ENCODE results near the gene MRPL27.

Gene MRPL27

GRCh38 chr17:50386510-50386909 is 13.5 kb upstream of the MRPL27 start:
- DNase-seq (ENCODE audit: low read depth) = no peak

- no peak for DNase-seq (ENCODE audit: low read depth)
Observed at GRCh38 chr17:50382931-50383330, 9.9 kb upstream of the MRPL27 start.

- DNase-seq (ENCODE audit: low read depth) = no peak
Observed at GRCh38 chr17:50381920-50382319, 8.9 kb upstream of the MRPL27 start.

- DNase-seq (ENCODE audit: low read depth) = no peak
Observed at GRCh38 chr17:50381260-50381815, 8.4 kb upstream of the MRPL27 start.

GRCh38 chr17:50380369-50381259 is 7.6 kb upstream of the MRPL27 start:
- no peak for DNase-seq (ENCODE audit: low read depth)

- no peak for DNase-seq (ENCODE audit: low read depth)
Observed at GRCh38 chr17:50379351-50380132, 6.6 kb upstream of the MRPL27 start.

GRCh38 chr17:50375858-50376538 is 3.0 kb upstream of the MRPL27 start:
- DNase-seq (ENCODE audit: low read depth) = no peak

GRCh38 chr17:50373705-50374104 is 721 bp upstream of the MRPL27 start:
- no peak for DNase-seq (ENCODE audit: low read depth)

GRCh38 chr17:50372222-50372757 is 694 bp downstream of the MRPL27 start:
- no peak for DNase-seq (ENCODE audit: low read depth)

- no peak for DNase-seq (ENCODE audit: low read depth)
Observed at GRCh38 chr17:50371526-50371925, 1.5 kb downstream of the MRPL27 start.

GRCh38 chr17:50370052-50370451 is 2.9 kb downstream of the MRPL27 start:
- DNase-seq (ENCODE audit: low read depth) = no peak

GRCh38 chr17:50367401-50367800 is 5.6 kb downstream of the MRPL27 start:
- DNase-seq (ENCODE audit: low read depth) = no peak

GRCh38 chr17:50365649-50366393 is 7.2 kb downstream of the MRPL27 start:
- no peak for DNase-seq (ENCODE audit: low read depth)

GRCh38 chr17:50365165-50365564 is 7.8 kb downstream of the MRPL27 start:
- DNase-seq (ENCODE audit: low read depth) = no peak

- DNase-seq (ENCODE audit: low read depth) = no peak
Observed at GRCh38 chr17:50364715-50365114, 8.3 kb downstream of the MRPL27 start.

GRCh38 chr17:50364061-50364458 is 8.9 kb downstream of the MRPL27 start:
- no peak for DNase-seq (ENCODE audit: low read depth)

- no peak for DNase-seq (ENCODE audit: low read depth)
Observed at GRCh38 chr17:50363217-50364060, 9.5 kb downstream of the MRPL27 start.

- DNase-seq (ENCODE audit: low read depth) = no peak
Observed at GRCh38 chr17:50362661-50363060, 10.3 kb downstream of the MRPL27 start.

- DNase-seq (ENCODE audit: low read depth) = peak; percentile 32
Observed at GRCh38 chr17:50361561-50362480, 11.2 kb downstream of the MRPL27 start.

All from GM04504 (cell line).